GM12873 (cell line): ENCODE measurements around the gene PTPRCAP.

Source experiments
- CTCF ChIP-seq: IDR thresholded peaks from 2 replicates; pipeline ENCODE4 v1.5.1; 2012; ENCODE audit warnings: low read depth, mild to moderate bottlenecking, moderate library complexity, low read length, control low read depth; ENCODE audit not compliant: insufficient read depth; ENCODE audit errors: missing control alignments

Gene PTPRCAP

GRCh38 chr11:67429038-67429668 lies 8.3 kb downstream of the PTPRCAP start:
- TF ChIP-seq CTCF = no peak

- no peak for TF ChIP-seq CTCF
These were observed 9.2 kb downstream of the PTPRCAP start, which contains the start of gene RPS6KB2 for GRCh38 chr11:67428052-67429001. RPS6KB2 (plus strand) TSS chr11:67428494; CDS start chr11:67428546, 52 bp downstream.

GRCh38 chr11:67423891-67424613 lies 13.4 kb downstream of the PTPRCAP start:
- no peak for TF ChIP-seq CTCF

- no peak for TF ChIP-seq CTCF
These were observed 14.0 kb downstream of the PTPRCAP start for GRCh38 chr11:67423466-67423865.

- no peak for TF ChIP-seq CTCF
These were observed 14.6 kb downstream of the PTPRCAP start for GRCh38 chr11:67422891-67423290.

- TF ChIP-seq CTCF = no peak
These were observed 16.0 kb downstream of the PTPRCAP start for GRCh38 chr11:67421430-67422031.
